Stimulated activated CD8-positive, alpha-beta memory T cell treated with anti-CD3 and anti-CD28 coated beads, Interleukin-7, amount 100 ng/mL, for 1 hour (primary cell): ENCODE data around the gene NKX3-2.
"Not testable (repeated sequence)": the region's sequence is repeated elsewhere in the genome, so short reads cannot be mapped to it uniquely, and the experiment has no call there.

ENCODE experiments used
- DNase-seq, 2 donors: peaks; one replicate each; pipeline ENCODE4 v3.0.0-alpha.2; 2020; ENCODE audit warnings: low read depth in 2 of 2

NKX3-2 gene

DNA sequence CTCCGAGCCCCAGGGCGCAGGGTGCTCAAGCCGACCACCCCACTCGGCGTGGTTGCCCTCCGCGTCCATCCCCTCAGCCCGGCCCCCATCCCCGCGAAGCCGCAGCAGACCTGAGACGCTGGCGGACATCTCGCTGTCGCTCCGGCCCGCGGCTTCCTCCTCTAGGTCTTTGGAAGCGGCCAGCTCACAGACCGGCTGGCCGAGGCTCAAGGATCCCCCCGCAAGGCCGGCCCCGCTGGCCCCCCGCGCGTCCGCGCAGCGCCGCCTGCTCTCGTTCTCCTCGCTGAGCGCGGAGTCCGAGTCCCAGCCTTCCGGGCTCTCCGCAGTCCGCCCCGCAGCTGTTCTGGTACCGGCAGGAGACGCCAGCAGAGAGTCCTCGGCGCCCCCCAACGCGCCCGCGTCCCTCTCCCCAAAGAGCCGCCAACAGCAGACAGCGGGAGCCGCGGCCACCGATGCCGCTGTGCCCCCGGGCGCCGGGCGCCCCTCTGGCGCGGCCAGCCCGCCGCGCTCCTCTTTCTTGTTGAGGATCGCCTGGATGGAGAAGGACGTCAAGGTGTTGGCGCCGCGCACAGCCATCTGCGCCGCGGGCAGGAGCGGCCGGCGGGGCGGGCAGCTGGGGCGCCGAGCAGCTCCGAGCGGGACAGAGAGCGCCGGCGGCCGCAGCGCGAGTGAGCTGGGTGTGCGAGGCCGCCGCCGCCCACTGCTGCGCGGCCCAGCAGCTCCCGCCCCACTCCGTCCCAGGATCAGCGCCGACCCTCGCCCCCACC, at the start of gene NKX3-2:
TSS of gene NKX3-2 (minus strand) at position 670 of the 767 bp plus-strand sequence. CDS start at position 576, 94 bp downstream.
- no peak for DNase-seq

DNA sequence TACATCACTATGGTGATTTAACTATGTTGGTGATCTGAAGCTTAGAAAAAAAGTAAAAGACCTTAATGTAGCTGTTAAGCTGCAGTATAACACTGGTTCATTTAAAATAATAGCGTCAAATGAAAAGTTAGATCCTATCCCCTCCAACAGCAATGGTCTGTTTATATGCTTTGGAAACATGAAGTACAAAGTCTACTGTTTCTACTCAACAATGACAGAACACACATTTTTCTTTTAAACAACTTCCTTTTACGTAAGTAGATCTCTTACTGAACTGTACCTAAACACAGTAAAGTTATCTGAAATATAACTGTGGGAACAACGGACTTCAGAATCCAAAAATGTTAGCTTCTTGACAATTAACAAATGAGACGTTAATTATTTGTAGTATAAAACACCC, 47.9 kb upstream of the NKX3-2 start:
- DNase-seq, result no peak

DNA sequence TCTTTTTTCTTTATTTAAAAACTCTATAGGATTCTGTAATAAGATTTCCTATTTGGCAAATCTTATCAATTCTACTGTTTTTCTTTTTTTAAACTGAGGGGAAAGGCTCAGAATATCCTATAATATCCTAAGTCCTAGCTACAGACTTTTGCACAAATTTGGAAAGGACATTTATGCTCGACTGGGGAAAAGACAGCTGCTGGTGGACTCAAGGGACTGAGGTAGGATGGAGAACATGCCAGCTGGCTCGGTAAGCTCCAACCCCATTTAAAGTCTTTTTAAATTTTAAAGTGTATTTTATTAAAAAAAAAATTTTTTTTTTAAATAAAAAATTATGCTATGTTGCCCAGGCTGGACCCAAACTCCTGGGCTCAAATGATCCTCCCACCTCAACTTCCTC, 46.5 kb upstream of the NKX3-2 start:
- DNase-seq, result no peak

DNA sequence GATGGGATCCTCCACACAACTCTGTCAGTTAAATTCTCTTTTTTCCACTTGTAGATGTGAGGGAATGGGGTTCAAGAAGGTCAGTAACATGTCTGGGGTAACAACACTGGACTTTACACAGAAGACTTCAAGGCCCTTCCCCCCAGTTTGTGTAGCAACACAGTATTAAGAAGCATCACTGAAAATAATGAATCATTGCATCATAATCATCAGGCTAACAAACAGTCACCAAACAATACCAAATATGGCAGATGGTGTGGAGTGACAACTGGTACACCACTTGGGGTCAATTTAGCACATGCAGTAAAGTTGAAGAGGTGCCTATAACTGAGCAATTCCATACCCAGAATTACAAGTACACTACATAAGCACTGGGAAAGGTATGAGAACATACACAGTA, 44.6 kb upstream of the NKX3-2 start:
- no peak for DNase-seq

DNA sequence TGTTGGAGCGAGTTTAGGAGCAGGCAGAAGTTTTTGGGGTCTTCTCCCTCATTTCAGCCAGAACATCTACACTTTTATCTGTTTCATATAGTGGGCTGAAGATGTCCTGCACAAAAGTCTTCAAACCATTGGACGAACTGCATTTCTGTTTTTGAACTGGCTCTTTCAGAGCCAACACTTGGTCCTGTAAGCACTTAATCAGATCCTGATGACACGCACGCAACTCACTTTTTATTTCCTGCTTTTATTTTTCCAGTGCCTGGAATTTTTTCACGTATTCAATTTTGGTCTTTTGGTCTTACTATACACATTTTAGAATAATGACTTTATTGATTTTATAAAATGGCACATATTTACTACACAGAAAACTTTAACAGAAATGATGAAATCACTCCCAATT, 40.2 kb upstream of the NKX3-2 start:
- DNase-seq, result no peak

DNA sequence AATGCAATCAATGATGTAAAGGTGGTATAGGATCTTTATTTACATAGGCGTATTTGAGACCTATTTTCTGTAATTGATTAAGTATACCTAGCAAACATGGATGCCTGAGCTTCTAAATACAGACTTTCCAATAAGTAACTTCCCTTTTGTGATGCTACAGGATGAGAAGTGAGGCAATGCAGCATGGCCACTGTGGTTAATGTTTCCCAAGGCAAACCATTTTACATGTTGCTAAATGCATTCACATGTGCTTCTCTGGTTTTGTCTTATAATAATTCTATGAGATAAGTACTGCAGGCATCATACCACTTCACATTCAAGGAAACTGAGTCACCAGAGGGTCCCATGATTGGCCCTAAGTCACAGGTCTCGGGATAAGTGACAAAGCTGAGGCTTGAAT, 35.7 kb upstream of the NKX3-2 start:
- DNase-seq, result no peak

DNA sequence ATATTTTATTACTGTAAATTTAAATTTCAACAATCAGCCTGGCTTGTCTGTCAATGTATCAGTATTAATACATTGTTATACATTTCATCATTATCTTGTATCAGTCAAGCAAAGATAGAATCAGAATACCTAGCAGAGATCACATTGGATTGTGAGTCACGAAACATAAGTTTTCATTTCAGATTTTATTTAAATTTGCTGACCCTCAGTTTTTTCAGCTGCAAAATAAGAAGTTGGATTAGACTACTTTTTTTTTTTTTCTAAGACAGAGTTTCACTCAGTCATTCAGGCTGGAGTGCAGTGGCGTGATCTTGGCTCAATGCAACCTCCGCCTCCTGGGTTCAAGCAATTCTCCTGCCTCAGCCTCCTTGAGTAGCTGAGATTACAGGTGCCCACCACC, 33.4 kb upstream of the NKX3-2 start:
- no peak for DNase-seq

DNA sequence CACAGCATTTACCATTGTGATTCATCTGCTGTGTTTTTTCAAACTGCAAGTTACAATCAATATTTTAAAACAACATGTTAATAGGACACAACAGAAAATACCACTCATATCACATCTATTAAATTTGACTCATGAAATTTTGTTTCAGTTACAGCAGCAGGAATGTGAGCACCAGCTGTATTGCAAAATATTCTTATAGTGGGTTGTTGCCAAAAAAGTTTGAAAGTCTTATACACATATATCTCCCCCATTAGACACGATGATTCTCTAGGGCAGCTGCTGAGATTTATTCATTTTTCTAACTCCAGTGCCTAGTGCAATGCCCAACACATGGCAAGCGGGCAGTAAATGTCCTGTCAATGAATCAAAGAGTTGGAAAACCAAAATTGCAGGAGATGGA, 26.6 kb upstream of the NKX3-2 start:
- DNase-seq, result no peak

DNA sequence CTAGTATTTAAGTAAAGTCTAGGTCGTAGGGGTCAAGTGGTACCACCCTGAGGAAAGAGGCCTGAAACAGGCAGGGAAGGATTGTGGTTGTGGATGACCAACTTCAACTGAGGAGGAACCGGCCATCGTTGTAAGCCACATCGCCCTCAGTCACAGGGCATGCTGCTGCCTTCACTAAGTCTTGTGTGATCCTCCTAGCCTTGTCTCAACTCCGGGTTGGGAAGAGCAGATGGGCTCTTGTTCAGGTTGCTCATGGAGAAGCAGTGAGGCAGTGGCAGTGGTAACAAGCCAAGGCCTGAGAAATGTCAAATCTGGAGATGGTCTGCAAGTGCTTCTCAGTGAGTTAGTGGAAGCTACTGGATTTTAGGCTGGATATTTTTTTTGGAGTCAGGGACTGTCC, 22.8 kb upstream of the NKX3-2 start:
- no peak for DNase-seq

DNA sequence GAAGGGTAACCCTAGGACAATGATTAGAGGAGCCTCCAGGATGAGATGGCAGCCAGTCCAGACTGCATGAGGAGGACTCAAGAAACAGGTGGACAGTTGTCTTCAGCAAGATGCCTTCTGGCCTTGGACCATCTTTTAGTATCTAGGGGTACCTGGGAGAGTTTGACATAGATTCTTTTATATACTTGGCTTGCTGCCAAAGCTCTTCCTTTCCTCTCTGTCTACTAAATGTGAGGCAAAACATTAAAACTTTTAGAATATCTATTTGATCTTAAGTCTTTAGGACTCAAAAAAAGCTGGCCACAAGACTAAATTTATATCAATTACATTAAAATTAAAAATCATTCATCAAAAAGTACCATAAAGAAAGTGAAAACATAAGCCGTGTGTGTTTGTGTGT, 18.6 kb upstream of the NKX3-2 start:
- no peak for DNase-seq

DNA sequence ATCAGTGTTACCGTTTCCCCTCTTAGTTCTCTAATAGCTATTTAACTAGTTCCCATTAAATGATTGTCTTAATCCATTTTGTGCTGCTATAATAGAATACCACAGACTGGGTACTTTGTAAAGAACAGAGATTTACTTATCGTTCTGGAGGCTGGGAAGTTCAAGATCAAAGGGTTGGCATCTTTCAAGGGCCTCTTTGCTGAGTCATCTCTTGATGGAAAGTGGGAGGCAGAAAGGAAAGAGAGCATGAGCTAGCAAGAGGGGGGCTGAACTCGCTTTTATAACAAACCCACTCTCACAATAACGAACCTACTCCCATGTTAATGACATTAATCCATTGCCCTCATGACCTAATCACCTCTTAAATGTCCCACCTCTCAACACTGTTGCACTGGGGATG, 17.4 kb upstream of the NKX3-2 start:
- DNase-seq, result no peak

DNA sequence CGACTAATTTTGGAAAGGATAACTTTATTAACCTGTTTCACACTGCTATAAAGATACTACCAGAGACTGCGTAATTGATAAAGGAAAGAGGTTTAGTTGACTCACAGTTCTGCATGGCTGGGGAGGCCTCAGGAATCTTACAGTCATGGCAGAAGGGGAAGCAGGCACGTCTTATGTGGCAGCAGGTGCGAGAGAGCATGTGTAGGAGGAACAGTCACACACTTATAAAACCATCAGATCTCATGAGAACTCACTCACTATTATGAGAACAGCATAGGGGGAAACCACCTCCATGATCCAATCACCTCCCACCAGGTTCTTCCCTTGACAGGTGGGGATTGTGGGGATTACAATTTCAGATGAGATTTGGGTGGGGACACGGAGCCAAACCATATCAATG, 15.8 kb upstream of the NKX3-2 start:
- DNase-seq, result not testable (repeated sequence)

DNA sequence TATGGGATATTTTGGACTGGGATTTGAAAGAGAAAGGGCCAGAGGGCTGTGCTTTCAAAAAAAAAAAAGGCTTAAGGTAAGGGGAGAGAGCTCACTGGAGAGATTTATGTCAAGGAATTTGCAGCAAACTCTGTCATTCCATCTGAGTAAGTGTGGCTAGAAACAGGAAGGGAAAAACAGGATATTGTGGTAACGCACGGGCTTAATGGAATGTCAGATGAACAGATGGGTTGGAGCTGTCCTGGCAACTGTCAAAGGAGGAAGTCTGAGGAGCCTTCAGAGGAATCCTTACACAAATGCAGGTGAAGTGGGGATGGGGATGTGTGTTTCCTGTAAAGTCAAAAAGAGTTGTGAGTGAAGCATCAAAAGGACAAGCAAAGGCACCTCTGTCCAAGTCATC, 15.1 kb upstream of the NKX3-2 start:
- DNase-seq, result no peak

DNA sequence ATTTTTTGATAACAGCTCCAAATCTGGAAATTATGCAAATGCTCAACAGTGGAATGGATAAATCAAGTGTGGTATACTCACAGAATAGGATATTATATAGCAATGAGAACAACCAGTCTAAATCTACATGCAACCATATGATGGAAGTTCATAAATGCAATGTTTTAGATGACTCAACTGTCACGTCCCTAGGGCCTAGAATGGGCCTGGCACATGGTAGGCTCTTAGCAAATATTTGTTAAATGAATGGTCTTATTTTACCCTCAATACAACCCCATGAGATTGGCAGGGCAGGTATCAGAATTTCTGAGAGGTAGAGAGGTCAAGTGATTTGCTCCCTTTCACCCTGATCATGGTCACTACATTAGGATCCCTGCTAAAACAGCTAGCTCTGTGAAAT, 14.6 kb upstream of the NKX3-2 start:
- no peak for DNase-seq

DNA sequence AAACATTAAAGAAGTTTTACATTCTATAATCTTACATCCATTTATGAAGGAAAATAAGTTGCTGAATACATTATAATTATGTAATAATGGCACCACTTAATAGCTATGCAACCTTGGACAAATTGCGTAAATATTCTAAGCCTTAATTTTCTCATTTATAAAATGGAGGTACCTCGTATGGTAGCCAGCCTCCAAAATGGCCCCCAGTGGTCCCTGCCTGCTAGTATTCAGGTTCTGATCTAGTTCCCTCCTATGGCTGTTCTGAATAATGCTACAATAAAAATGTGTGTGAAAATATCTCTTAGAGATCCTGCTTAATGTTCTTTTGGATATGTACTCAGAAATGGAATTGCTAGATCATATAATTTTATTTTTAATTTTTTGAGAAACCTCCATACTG, 11.0 kb upstream of the NKX3-2 start:
- no peak for DNase-seq

DNA sequence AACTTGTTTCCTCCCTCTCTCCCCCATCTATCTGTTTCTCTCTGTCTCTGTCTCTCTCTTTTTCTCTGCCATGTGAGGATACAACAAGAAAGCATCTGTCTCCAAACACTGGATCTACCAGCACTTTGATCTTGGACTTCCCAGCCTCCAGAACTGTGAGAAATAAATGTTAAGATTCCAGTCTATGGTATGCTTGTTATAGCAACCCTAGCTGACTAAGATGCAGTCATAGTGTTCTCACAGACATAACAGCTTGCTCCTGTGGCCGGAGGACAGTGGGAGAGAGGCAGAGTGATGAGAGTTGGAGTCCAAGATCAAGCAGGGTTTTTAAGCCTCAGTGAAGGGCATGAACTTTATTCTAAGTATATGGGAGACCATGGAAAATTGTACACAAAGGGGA, 8.8 kb upstream of the NKX3-2 start:
- no peak for DNase-seq

DNA sequence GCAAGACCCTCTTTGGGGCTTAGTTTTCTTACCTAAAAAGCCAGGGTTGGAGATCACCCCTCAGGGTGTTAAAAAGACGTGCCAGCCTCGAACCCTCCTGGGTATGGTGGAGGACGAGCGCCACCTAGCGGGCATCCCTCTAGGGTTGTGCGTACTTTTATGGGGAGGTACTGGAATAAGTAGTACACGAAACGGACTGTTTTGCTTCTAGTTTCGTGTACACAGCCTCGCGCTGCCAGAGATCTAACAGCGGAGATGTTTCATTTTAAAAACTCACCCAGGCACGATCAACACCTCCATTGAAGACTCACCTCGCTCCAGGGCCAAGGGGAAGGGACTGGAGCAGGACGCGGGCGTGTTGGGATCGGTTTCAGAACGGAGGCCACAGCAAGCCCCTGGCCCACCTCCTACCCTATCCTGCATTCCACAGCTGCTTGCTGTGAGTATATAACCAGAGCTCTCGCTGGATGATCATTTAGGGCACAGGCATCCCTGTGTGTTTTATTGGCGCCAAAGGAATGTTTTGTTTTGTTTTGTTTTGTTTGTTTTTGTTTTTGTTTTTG, 4.8 kb upstream of the NKX3-2 start:
- peak; percentile 54 to 76 for DNase-seq

DNA sequence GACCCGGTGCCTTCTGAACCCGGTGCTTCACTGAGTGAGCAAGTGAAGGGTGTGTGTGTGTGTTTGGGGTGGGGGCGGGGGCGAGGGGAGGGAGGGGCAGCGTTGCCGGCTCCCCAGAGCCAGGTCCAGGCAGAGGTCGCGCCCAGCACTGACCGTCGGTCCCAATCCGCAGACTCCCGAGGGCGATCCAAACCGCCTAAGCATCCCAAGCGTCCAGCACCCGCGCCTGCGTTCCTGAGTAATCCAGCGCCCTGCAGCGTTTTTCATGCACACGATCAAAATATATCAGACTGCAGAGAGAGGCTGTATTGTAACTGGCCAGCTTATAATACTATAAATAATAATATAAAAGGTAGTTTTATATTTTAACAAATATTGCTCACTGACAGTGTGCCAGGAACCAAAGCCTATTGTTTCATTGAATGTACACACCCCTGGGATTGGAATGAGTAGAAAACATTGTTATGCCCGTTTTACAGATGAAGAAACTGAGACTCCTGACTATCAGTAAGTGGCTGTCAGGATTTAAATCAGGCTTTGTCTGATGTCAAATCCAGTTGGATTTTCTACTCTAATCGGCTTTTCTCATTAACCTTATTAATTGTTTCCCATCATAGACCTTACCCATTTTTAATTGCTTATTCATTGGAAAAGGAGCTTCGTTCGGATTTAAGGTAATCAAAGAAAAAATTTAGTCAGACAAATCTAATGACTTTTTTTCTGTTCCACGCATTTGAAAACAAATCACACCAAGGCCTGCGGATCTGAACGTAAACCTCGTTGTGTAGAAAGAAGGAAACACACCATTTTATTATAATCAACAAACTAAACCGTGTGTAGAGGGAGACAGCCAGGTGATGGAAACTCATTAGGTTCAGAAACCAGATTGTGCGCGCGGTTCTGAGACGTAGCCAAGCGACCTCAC, 4.0 kb upstream of the NKX3-2 start:
- no peak for DNase-seq

DNA sequence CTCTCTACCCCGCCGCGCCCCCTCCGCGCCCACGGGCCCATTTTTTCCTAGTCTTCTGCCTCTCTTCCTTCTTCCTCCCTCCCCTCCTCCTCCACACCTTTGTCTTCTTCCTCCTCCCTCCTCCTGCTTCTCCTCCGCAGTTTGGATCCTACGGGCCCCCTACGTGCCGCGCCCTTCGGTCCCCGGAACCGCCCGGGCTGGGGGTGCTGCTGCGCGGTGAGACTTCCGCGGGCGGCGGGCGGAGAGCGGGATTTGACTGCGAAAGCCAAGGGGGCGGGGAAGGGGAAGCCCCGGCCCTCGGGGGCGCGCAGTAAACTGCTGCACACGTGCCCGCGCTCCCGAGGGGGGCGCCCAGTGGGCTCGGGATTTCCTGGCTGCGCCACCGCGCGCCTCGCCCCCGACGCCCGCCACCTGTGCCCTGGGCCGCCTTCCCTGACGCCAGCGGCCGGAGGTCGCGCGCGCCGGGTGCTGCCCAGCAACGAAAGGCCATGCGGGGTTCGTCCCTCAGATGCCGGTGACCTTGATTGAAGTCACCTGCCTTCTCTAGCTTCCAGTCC, 3.3 kb upstream of the NKX3-2 start:
- DNase-seq, result no peak

DNA sequence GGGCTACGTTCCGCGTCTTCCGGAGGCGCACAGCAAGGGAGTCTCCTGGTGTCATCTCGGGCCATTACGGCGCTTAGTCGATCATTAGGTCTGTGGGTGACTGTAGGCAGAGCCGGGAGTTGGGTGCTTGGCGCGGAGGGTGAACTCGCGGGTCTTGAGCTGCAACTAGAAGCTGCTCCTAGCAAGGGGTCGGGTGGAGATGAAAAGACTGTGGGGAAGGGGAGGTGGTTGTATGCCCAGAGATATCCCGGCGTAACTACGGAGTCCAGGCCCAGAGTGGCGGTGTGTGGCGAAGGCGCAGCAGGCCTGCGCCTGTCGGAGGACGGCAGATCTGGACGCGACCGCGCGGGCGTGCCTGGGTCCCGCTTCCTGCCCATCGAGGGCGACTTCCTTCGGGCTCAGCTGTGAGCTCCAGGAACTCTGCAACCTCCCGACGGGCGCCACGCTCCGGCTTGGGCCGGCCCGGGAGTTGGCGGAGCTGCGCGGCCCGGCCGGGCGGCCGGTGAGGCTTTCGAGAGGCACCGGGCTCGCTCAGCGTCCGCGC, 2.7 kb upstream of the NKX3-2 start:
- no peak for DNase-seq

DNA sequence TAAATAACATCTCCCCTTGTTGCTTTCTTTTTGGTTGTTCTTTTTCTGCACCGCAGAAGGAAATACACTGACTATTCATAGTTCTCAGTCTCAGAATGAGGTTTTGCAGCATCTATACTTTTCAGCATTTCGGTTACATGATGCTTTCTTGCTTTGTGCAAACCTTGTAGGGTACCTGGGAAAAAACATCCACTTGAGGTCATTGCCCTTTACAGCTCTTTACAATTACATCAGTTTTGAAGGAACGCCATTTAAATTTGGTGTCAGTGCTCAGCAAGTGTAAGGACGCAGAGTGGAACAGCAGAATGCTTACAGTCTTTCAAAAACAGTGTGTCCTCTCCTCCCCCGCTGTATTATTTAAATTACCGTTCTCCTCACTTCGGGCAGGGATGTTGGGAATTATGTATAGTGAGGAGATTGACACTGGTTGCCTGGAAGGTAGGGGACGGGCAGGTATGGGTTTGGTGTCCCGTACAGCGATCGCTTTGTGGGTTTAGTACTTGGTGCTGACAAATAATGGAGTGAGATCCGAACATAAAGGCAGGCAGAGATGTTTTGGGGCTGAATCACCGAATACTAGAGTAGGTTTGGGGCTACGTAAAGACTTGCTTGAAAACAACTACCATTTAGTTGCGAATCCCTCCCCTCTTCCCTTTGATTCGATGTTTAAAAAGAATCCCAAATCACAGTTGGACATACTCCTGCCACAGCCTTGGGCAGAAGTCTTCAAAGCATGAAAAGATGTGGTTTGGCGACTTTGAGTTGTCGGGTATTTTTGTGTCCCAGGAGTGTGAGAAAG, 2.0 kb upstream of the NKX3-2 start:
- no peak for DNase-seq
